Loucy (cell line): ENCODE measurements around the gene C16orf89.

ENCODE experiments used
- H2AFZ ChIP-seq: fragments of 200-600 bp; sonication (generic); 2 replicates; pipeline ENCODE4 v1.6.0; 2016; ENCODE audit warnings: antibody characterized with exemption, mild to moderate bottlenecking, low read length, moderate library complexity
- H3F3A ChIP-seq: fragments of 200-600 bp; 2 replicates; pipeline ENCODE4 v1.6.0; 2016; ENCODE audit warnings: antibody characterized with exemption, low read depth, mild to moderate bottlenecking
- H3K27me3 ChIP-seq: fragments of 200-600 bp; sonication (generic); 2 replicates; pipeline ENCODE4 v1.6.1; 2014; ENCODE audit warnings: low read length, mild to moderate bottlenecking; ENCODE audit not compliant: insufficient read depth, poor library complexity, severe bottlenecking
- H3K36me3 ChIP-seq: fragments of 200-600 bp; sonication (generic); 2 replicates; pipeline ENCODE4 v1.6.1; 2016; ENCODE audit warnings: low read length; ENCODE audit not compliant: insufficient read depth
- H3K4me1 ChIP-seq: fragments of 200-600 bp; sonication (generic); 2 replicates; pipeline ENCODE4 v1.5.1; 2014; ENCODE audit warnings: low read length, mild to moderate bottlenecking; ENCODE audit not compliant: insufficient read depth, poor library complexity, severe bottlenecking
- H3K4me2 ChIP-seq: fragments of 200-600 bp; sonication (generic); 2 replicates; pipeline ENCODE4 v1.6.0; 2014; ENCODE audit warnings: antibody characterized with exemption, low read length, low read depth, mild to moderate bottlenecking; ENCODE audit not compliant: poor library complexity, severe bottlenecking
- H3K4me3 ChIP-seq: fragments of 200-600 bp; sonication (generic); 2 replicates; pipeline ENCODE4 v1.5.1; 2014; ENCODE audit warnings: low read length, mild to moderate bottlenecking, mixed read lengths; ENCODE audit not compliant: poor library complexity, severe bottlenecking
- H3K79me2 ChIP-seq: fragments of 200-600 bp; sonication (generic); 2 replicates; pipeline ENCODE4 v1.6.1; 2014; ENCODE audit warnings: low read length; ENCODE audit not compliant: insufficient read depth
- H3K9ac ChIP-seq: fragments of 200-600 bp; sonication (generic); 2 replicates; pipeline ENCODE4 v1.6.0; 2014; ENCODE audit warnings: mild to moderate bottlenecking, low read depth, low read length, moderate library complexity; ENCODE audit not compliant: poor library complexity, severe bottlenecking
- H3K9me2 ChIP-seq: fragments of 200-600 bp; sonication (generic); replicated peaks from 2 replicates; pipeline ENCODE4 v1.6.1; 2016; ENCODE audit warnings: low read depth, low read length, mixed read lengths
- H3K9me3 ChIP-seq: fragments of 200-600 bp; sonication (generic); 2 replicates; pipeline ENCODE4 v1.6.1; 2014; ENCODE audit warnings: mild to moderate bottlenecking, antibody characterized with exemption, low read length, low read depth; ENCODE audit not compliant: insufficient read depth
- H4K20me1 ChIP-seq: fragments of 200-600 bp; sonication (generic); 2 replicates; pipeline ENCODE4 v1.6.0; 2014; ENCODE audit warnings: antibody characterized with exemption, low read length, mild to moderate bottlenecking; ENCODE audit not compliant: insufficient read depth, poor library complexity, severe bottlenecking
- CTCF ChIP-seq: fragments of 200-600 bp; sonication (generic); conservative IDR thresholded peaks from 2 replicates; pipeline ENCODE4 v1.5.1; 2014; ENCODE audit warnings: mild to moderate bottlenecking, antibody characterized with exemption, low read length
- EZH2phosphoT487 ChIP-seq: fragments of 200-600 bp; IDR thresholded peaks from 2 replicates; pipeline ENCODE4 v1.6.1; 2018; ENCODE audit warnings: antibody characterized with exemption, mild to moderate bottlenecking, moderate library complexity, borderline replicate concordance

C16orf89 gene

GRCh38 chr16:5001571-5001970, 64.2 kb downstream of the C16orf89 start:
- no peaks in the 10 kb centered on the region for H3K27me3 ChIP-seq
- H3K4me1 ChIP-seq: no peaks in the 10 kb centered on the region
- H4K20me1 ChIP-seq: no peaks in the 10 kb centered on the region

GRCh38 chr16:5000573-5001001, 65.2 kb downstream of the C16orf89 start:
- no peaks in the 10 kb centered on the region for H3K27me3 ChIP-seq
- no peak overlapping the region for H3K9ac ChIP-seq
- H3F3A ChIP-seq: no peaks in the 10 kb centered on the region
- H3K4me3 ChIP-seq: no peak overlapping the region
- TF ChIP-seq EZH2phosphoT487 (no peak), CTCF (no peak)
- no peak overlapping the region for H3K4me2 ChIP-seq
- H3K36me3 ChIP-seq: no peaks in the 10 kb centered on the region
- H2AFZ ChIP-seq: no peak overlapping the region
- H3K9me3 ChIP-seq: no peaks in the 10 kb centered on the region
- H4K20me1 ChIP-seq: no peaks in the 10 kb centered on the region
- H3K4me1 ChIP-seq: no peaks in the 10 kb centered on the region
- H3K9me2 ChIP-seq: no peaks in the 10 kb centered on the region
- no peaks in the 10 kb centered on the region for H3K79me2 ChIP-seq

More at GRCh38 chr16:5001571-5001970, 64.2 kb downstream of the C16orf89 start:
- Histone ChIP-seq H2AFZ (no peak overlapping the region), H3K9ac (no peak overlapping the region), H3F3A (no peaks in the 10 kb centered on the region), H3K4me3 (no peak overlapping the region), H3K4me2 (no peak overlapping the region), H3K9me2 (no peaks in the 10 kb centered on the region), H3K36me3 (no peaks in the 10 kb centered on the region), H3K79me2 (no peaks in the 10 kb centered on the region), H3K9me3 (no peaks in the 10 kb centered on the region)
- no peak for TF ChIP-seq EZH2phosphoT487
- TF ChIP-seq CTCF: no peak

GRCh38 chr16:4994719-4995434, 70.9 kb downstream of the C16orf89 start:
- Histone ChIP-seq H4K20me1 (no peaks in the 10 kb centered on the region), H3K9me2 (no peaks in the 10 kb centered on the region), H3K9me3 (no peaks in the 10 kb centered on the region), H2AFZ (no peak overlapping the region), H3K27me3 (no peaks in the 10 kb centered on the region), H3K79me2 (no peaks in the 10 kb centered on the region), H3K4me1 (no peaks in the 10 kb centered on the region), H3K4me3 (no peak overlapping the region), H3K9ac (no peak overlapping the region), H3F3A (no peaks in the 10 kb centered on the region), H3K4me2 (no peak overlapping the region), H3K36me3 (no peaks in the 10 kb centered on the region)
- no peak for TF ChIP-seq CTCF
- no peak for TF ChIP-seq EZH2phosphoT487
